ENCODE results near the gene HK3.
"Not testable (repeated sequence)": the region's sequence is repeated elsewhere in the genome, so short reads cannot be mapped to it uniquely, and the experiment has no call there.

The HK3 gene

GRCh38 chr5:176875783-176876505 is 23.2 kb downstream of the HK3 start:
- Histone ChIP-seq H3K9me3 (no peaks in the 10 kb centered on the region), H3K4me3 (ENCODE audit: low read depth in 1 of 2, low read length in 1 of 2) (no peak overlapping the region), H3K36me3 (peaks cover 22% of the 10 kb centered on the region), H3K27me3 (no peaks in the 10 kb centered on the region), H3K27ac (peak overlapping the region; percentile 88), H3K4me1 (ENCODE audit: control insufficient read depth in 1 of 2, insufficient read depth in 1 of 2, low read depth in 1 of 2, low read length in 1 of 2) (peaks cover 0 to 13% of the 10 kb centered on the region in 2 experiments)
- TF ChIP-seq CTCF (IDR thresholded peaks at IDR 0.05): no peak

GRCh38 chr5:176875014-176875550 is 24.1 kb downstream of the HK3 start:
- peaks cover 14% of the 10 kb centered on the region for H3K36me3 ChIP-seq
- no peak overlapping the region for H3K4me3 ChIP-seq (ENCODE audit: low read depth in 1 of 2, low read length in 1 of 2)
- peak overlapping the region; percentile 88 for H3K27ac ChIP-seq
- no peaks in the 10 kb centered on the region for H3K27me3 ChIP-seq
- H3K9me3 ChIP-seq: no peaks in the 10 kb centered on the region
- H3K4me1 ChIP-seq (ENCODE audit: control insufficient read depth in 1 of 2, insufficient read depth in 1 of 2, low read depth in 1 of 2, low read length in 1 of 2): peaks cover 5 to 13% of the 10 kb centered on the region in 2 experiments
- TF ChIP-seq CTCF (IDR thresholded peaks at IDR 0.05): no peak

GRCh38 chr5:176874198-176874780 is 24.9 kb downstream of the HK3 start:
- H3K9me3 ChIP-seq: no peaks in the 10 kb centered on the region
- no peaks in the 10 kb centered on the region for H3K27me3 ChIP-seq
- H3K4me3 ChIP-seq (ENCODE audit: low read depth in 1 of 2, low read length in 1 of 2): no peak overlapping the region

GRCh38 chr5:176873541-176874172 is 25.5 kb downstream of the HK3 start:
- Histone ChIP-seq H3K4me3 (ENCODE audit: low read depth in 1 of 2, low read length in 1 of 2) (no peak overlapping the region), H3K9me3 (no peaks in the 10 kb centered on the region), H3K4me1 (ENCODE audit: control insufficient read depth in 1 of 2, insufficient read depth in 1 of 2, low read depth in 1 of 2, low read length in 1 of 2) (peaks cover 7 to 13% of the 10 kb centered on the region in 2 experiments), H3K36me3 (no peaks in the 10 kb centered on the region), H3K27me3 (peaks cover 3% of the 10 kb centered on the region), H3K27ac (peak overlapping the region; percentile 45)
- TF ChIP-seq CTCF (IDR thresholded peaks at IDR 0.05): no peak

More at GRCh38 chr5:176874198-176874780, 24.9 kb downstream of the HK3 start:
- peaks cover 7 to 13% of the 10 kb centered on the region in 2 experiments for H3K4me1 ChIP-seq (ENCODE audit: control insufficient read depth in 1 of 2, insufficient read depth in 1 of 2, low read depth in 1 of 2, low read length in 1 of 2)
- H3K27ac ChIP-seq: peak overlapping the region; percentile 88
- H3K36me3 ChIP-seq: peaks cover 6% of the 10 kb centered on the region
- no peak for TF ChIP-seq CTCF (IDR thresholded peaks at IDR 0.05)

GRCh38 chr5:176873011-176873410 is 26.1 kb downstream of the HK3 start:
- H3K27ac ChIP-seq: peak overlapping the region; percentile 45
- not testable (repeated sequence) for H3K27me3 ChIP-seq; H3K36me3 ChIP-seq; H3K9me3 ChIP-seq; H3K4me3 ChIP-seq (ENCODE audit: low read depth in 1 of 2, low read length in 1 of 2)
- peaks cover 7 to 13% of the 10 kb centered on the region in 2 experiments for H3K4me1 ChIP-seq (ENCODE audit: control insufficient read depth in 1 of 2, insufficient read depth in 1 of 2, low read depth in 1 of 2, low read length in 1 of 2)

GRCh38 chr5:176872586-176872985 is 26.6 kb downstream of the HK3 start:
- peaks cover 13% of the 10 kb centered on the region for H3K27me3 ChIP-seq
- H3K27ac ChIP-seq: peak overlapping the region; percentile 45
- H3K4me1 ChIP-seq (ENCODE audit: control insufficient read depth in 1 of 2, insufficient read depth in 1 of 2, low read depth in 1 of 2, low read length in 1 of 2): peaks cover 7 to 13% of the 10 kb centered on the region in 2 experiments
- H3K9me3 ChIP-seq; H3K4me3 ChIP-seq (ENCODE audit: low read depth in 1 of 2, low read length in 1 of 2); H3K36me3 ChIP-seq: not testable (repeated sequence)

GRCh38 chr5:176870644-176871043 is 28.5 kb downstream of the HK3 start:
- not testable (repeated sequence) for H3K4me1 ChIP-seq (ENCODE audit: control insufficient read depth in 1 of 2, insufficient read depth in 1 of 2, low read depth in 1 of 2, low read length in 1 of 2); H3K9me3 ChIP-seq; H3K4me3 ChIP-seq (ENCODE audit: low read depth in 1 of 2, low read length in 1 of 2); H3K36me3 ChIP-seq
- H3K27me3 ChIP-seq: peaks cover 33% of the 10 kb centered on the region
- peak overlapping the region; percentile 41 for H3K27ac ChIP-seq
